Measurements from ENCODE around the gene GABBR2.
"Not testable (repeated sequence)": the region's sequence is repeated elsewhere in the genome, so short reads cannot be mapped to it uniquely, and the experiment has no call there.

GRCh38 chr9:98464156-98464690 lies 244.5 kb downstream of the GABBR2 start:
- TF ChIP-seq CTCF (conservative IDR thresholded peaks at IDR 0.05); ZFX (IDR thresholded peaks at IDR 0.05): not testable (repeated sequence)
